Activated T-cell treated with anti-CD3 and anti-CD28 coated beads, Interleukin-2, amount 50 U/mL, for 72 hours (primary cell): ENCODE results near the gene TULP1. TPM values are rescaled to one million over a fixed set of nuclear protein-coding genes. Genes with fewer than 3 reads are reported as not detected.

Experiments
- ATAC-seq, 2 donors: fragments of 150-1000 bp; cut with Tn5 transposase; replicated peaks in 1 of 2; 2 replicates each; pipeline ENCODE4 v1.10.0; 2021; ENCODE audit warnings: moderate library complexity in 2 of 2, mild to moderate bottlenecking in 1 of 2
- DNase-seq, 2 donors: peaks; one replicate each; pipeline ENCODE4 v3.0.0; 2021 to 2022; ENCODE audit warnings: mixed read lengths in 1 of 2
- H3K27ac Mint-ChIP-seq: one replicate; pipeline ENCODE4 v1.8.0; 2022; ENCODE audit warnings: mild to moderate bottlenecking, moderate library complexity, mixed read lengths
- H3K27me3 Mint-ChIP-seq: one replicate; pipeline ENCODE4 v1.8.0; 2022; ENCODE audit warnings: low read depth, mixed read lengths
- H3K36me3 Mint-ChIP-seq, 2 donors: one replicate each; pipeline ENCODE4 v1.8.0; 2022; ENCODE audit warnings: mixed read lengths in 2 of 2, mild to moderate bottlenecking in 1 of 2; ENCODE audit not compliant: insufficient read depth in 2 of 2
- H3K4me1 Mint-ChIP-seq: one replicate; pipeline ENCODE4 v1.8.0; 2022; ENCODE audit warnings: low read depth, mixed read lengths
- H3K4me3 Mint-ChIP-seq, 2 donors: one replicate each; pipeline ENCODE4 v1.8.0; 2022; ENCODE audit warnings: mild to moderate bottlenecking in 2 of 2, mixed read lengths in 2 of 2, moderate library complexity in 2 of 2
- H3K9me3 Mint-ChIP-seq, 2 donors: one replicate each; pipeline ENCODE4 v1.8.0; 2022; ENCODE audit warnings: mixed read lengths in 2 of 2
- total RNA-seq, 2 donors: library from RNA; stranded (reverse); gene quantifications; one replicate each; pipeline ENCODE4 v1.2.3, GENCODE V29; 2022

Gene TULP1
- total RNA-seq, 2 donors from 2014 or later = not detected

DNA sequence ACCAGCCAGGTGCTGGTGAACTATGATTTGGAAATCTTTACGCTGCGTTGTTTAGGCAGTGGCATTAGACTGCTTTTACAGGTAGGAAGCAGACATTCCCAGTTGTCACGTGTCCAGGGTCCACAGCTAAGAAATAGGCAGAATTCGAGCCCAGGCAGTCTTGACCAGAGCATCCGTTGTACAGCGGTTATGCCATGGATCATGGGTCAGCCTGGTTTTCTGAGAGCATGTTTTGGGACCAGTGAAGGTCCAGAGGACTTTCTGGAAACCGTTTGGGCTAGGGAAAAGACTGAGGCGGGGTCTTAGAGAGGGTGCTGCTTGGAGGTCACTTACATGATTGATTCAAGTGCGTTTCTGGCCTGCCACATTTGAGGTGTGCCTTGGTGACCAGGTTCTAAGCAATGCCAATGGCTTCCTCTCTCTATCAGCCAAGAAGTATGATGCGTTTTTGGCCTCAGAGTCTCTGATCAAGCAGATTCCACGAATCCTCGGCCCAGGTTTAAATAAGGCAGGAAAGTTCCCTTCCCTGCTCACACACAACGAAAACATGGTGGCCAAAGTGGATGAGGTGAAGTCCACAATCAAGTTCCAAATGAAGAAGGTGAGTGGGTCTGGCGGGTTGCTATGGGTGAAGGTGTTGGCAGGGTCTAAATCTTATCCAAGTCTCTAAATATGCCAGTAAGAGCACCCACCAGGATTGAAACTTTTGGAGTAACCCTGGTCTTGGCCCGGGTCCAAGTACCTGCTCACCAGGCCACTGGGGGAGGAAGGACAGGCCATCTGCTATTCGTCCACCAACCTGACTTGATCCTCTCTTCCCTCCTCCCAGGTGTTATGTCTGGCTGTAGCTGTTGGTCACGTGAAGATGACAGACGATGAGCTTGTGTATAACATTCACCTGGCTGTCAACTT, 42.7 kb downstream of the TULP1 start:
- ATAC-seq = no peak
- Mint-ChIP-seq H3K9me3 (no peaks in the 10 kb centered on the region), H3K4me1 (peaks cover 56% of the 10 kb centered on the region), H3K4me3 (peak overlapping the region; percentile 90 to 92), H3K36me3 (peaks cover 13 to 39% of the 10 kb centered on the region in 2 donors), H3K27me3 (no peaks in the 10 kb centered on the region), H3K27ac (peak overlapping the region; percentile 97)
- DNase-seq = no peak

DNA sequence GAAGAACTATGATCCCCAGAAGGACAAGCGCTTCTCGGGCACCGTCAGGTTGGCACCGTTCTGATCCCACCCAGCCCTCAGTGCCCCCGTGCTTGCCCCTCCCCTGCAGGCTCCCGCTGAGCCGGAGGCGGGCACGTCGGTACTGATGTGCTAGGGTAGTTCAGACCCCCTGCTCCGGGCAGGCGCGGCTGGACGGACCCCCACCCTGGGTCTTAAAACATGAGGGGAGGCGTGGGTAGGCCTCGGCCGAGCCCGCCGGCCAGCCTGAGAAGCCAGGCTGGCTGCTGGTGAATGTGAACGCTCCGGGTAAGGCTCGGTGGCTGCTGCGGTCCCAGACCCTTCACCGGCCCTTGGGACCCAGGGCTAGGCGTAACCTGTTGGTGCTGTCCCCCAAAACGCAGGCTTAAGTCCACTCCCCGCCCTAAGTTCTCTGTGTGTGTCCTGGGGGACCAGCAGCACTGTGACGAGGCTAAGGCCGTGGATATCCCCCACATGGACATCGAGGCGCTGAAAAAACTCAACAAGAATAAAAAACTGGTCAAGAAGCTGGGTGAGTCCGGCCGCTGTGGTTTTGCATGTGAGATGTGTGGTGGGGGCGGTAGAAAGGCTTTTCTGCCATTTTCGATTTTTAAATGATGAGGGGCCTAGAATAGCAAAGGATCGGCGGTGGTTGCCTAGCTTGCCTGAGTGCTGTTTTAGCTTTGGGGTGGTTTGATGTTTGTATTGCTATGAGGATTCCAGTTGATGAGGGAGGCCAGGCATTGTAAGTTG, 43.5 kb downstream of the TULP1 start:
- peak overlapping the region; percentile 90 to 92 for H3K4me3 Mint-ChIP-seq
- DNase-seq = no peak
- no peaks in the 10 kb centered on the region for H3K9me3 Mint-ChIP-seq
- H3K36me3 Mint-ChIP-seq = peaks cover 13 to 39% of the 10 kb centered on the region in 2 donors
- peak in 1 of 2 donors; percentile 7 for ATAC-seq
- H3K27ac Mint-ChIP-seq = peak overlapping the region; percentile 97
- H3K27me3 Mint-ChIP-seq = no peaks in the 10 kb centered on the region
- H3K4me1 Mint-ChIP-seq = peaks cover 56% of the 10 kb centered on the region

- Mint-ChIP-seq H3K4me3 (peak within 1 kb of the TSS; percentile 90 to 92), H3K27me3 (no peaks in the 10 kb centered on the region), H3K9me3 (no peaks in the 10 kb centered on the region), H3K4me1 (peaks cover 56% of the 10 kb centered on the region), H3K36me3 (peaks cover 15 to 43% of the 10 kb centered on the region in 2 donors), H3K27ac (peak within 1 kb of the TSS; percentile 97)
- ATAC-seq = peak; percentile 85 to 88
- DNase-seq = peak; percentile 95
These were observed 44.3 kb downstream of the TULP1 start, which contains the start of gene RPL10A for GRCh38 chr6:35468181-35468979. RPL10A (plus strand) TSS chr6:35468401; CDS start chr6:35468435, 34 bp downstream.

- peaks cover 17 to 33% of the 10 kb centered on the region in 2 donors for H3K36me3 Mint-ChIP-seq
- DNase-seq = no peak
- no peak for ATAC-seq
- no peak overlapping the region for H3K4me3 Mint-ChIP-seq
- no peak overlapping the region for H3K27ac Mint-ChIP-seq
- H3K9me3 Mint-ChIP-seq = no peaks in the 10 kb centered on the region
- peaks cover 29% of the 10 kb centered on the region for H3K4me1 Mint-ChIP-seq
- no peaks in the 10 kb centered on the region for H3K27me3 Mint-ChIP-seq
These were observed 47.0 kb downstream of the TULP1 start for GRCh38 chr6:35465646-35466045.

GRCh38 chr6:35463292-35463691, 49.4 kb downstream of the TULP1 start:
- Mint-ChIP-seq H3K27ac (no peak overlapping the region), H3K4me3 (no peak overlapping the region), H3K4me1 (peaks cover 13% of the 10 kb centered on the region), H3K27me3 (no peaks in the 10 kb centered on the region), H3K9me3 (no peaks in the 10 kb centered on the region), H3K36me3 (peaks cover 8 to 27% of the 10 kb centered on the region in 2 donors)
- DNase-seq (no peak), ATAC-seq (no peak)

GRCh38 chr6:35461270-35461669, 51.4 kb downstream of the TULP1 start:
- Mint-ChIP-seq H3K27me3 (no peaks in the 10 kb centered on the region), H3K9me3 (no peaks in the 10 kb centered on the region), H3K4me3 (no peak overlapping the region), H3K4me1 (peaks cover under 1% of the 10 kb centered on the region), H3K27ac (no peak overlapping the region), H3K36me3 (peaks cover 11 to 18% of the 10 kb centered on the region in 2 donors)
- no peak for DNase-seq
- ATAC-seq = no peak

DNA sequence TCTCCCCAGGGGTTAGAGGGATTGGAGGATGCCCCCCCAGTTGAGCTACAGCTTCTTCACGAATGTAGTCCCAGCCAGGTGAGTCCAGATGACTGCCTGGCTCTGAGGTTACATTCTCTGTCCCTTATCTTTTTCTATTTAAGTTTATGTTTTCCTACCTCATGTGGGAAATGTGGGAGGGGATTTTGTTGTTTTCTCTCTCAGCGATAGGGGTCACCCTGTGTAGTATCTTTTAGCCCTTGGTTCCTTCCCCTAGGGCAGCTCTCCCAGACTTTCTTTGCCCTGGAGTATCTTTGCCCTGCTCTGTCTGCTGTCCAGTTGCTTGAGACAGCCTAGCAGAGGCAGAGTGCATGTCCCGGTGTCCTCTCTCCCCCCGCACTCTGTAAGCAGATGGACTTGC, 54.8 kb downstream of the TULP1 start:
- H3K36me3 Mint-ChIP-seq = peaks cover 12 to 21% of the 10 kb centered on the region in 2 donors
- no peaks in the 10 kb centered on the region for H3K27me3 Mint-ChIP-seq
- H3K4me3 Mint-ChIP-seq = no peak overlapping the region
- no peaks in the 10 kb centered on the region for H3K9me3 Mint-ChIP-seq
- DNase-seq (no peak), ATAC-seq (no peak)
- no peak overlapping the region for H3K27ac Mint-ChIP-seq
- H3K4me1 Mint-ChIP-seq = peaks cover 31% of the 10 kb centered on the region

GRCh38 chr6:35454391-35455110, 58.1 kb downstream of the TULP1 start:
- Mint-ChIP-seq H3K27ac (no peak overlapping the region), H3K9me3 (no peaks in the 10 kb centered on the region), H3K4me3 (peak overlapping the region; percentile 22 to 83), H3K27me3 (peaks cover 10% of the 10 kb centered on the region), H3K4me1 (peaks cover 45% of the 10 kb centered on the region), H3K36me3 (peaks cover 9 to 14% of the 10 kb centered on the region in 2 donors)
- no peak for DNase-seq
- ATAC-seq = no peak

- Mint-ChIP-seq H3K27ac (peak overlapping the region; percentile 73), H3K4me3 (peak overlapping the region; percentile 79 to 83), H3K9me3 (no peaks in the 10 kb centered on the region), H3K27me3 (peaks cover 10% of the 10 kb centered on the region), H3K4me1 (peaks cover 51% of the 10 kb centered on the region), H3K36me3 (peaks cover 7 to 10% of the 10 kb centered on the region in 2 donors)
- DNase-seq (no peak), ATAC-seq (no peak)
These were observed 59.5 kb downstream of the TULP1 start for GRCh38 chr6:35453236-35453635.

DNA sequence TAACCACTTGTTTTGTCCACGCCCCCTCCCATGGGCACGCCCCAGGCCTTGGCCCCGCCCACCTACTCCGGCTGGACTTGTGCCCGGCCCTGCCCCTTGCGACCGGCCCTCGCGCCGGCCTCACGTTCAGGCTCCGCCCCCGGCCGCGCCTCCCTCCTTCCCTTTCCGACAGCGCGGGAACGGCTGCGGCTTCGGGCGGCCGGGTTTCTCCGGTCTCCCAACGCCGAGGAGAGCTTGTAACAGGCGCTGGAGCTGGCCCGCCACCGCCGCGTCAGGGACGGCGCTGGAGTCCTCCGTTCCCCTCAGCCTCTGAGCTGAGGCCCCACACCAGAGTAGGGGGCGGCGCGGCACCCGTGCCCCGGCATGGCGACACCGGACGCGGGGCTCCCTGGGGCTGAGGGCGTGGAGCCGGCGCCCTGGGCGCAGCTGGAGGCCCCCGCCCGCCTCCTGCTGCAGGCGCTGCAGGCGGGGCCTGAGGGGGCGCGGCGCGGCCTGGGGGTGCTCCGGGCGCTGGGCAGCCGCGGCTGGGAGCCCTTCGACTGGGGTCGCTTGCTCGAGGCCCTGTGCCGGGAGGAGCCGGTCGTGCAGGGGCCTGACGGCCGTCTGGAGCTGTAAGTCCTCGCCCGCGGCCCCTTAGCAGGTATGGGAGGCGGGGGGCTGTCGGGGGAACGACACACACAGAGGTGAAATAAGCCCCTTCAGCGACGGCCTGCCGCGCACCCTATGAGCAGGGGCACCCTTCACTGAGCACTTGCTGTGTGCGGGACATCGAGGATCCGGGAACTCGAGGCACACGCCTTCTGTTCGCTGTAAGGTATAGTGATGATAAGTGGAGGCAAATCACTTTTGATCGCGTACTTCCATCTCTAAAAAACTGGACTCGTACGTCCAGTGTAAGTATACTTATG, 60.3 kb downstream of the TULP1 start, which contains the start of gene FANCE:
Gene FANCE, plus strand, starts transcription at position 156 of the 908 bp plus-strand sequence. Its CDS starts 208 bp downstream, at position 364.
- Mint-ChIP-seq H3K27me3 (peaks cover 10% of the 10 kb centered on the region), H3K36me3 (peaks cover 4 to 10% of the 10 kb centered on the region in 2 donors), H3K4me1 (peaks cover 51% of the 10 kb centered on the region), H3K4me3 (peak within 1 kb of the TSS; percentile 89 to 91), H3K9me3 (no peaks in the 10 kb centered on the region), H3K27ac (peak within 1 kb of the TSS; percentile 73)
- DNase-seq (peak; percentile 95 to 99), ATAC-seq (peak; percentile 88 to 89)
